ENCODE results near the gene EPS8.

GRCh38 chr12:15770021-15770420 is 19.2 kb downstream of the EPS8 start:
- TF ChIP-seq CTCF (IDR thresholded peaks at IDR 0.05) (no peak), POLR2AphosphoS5 (IDR thresholded peaks at IDR 0.05; ENCODE audit: insufficient read depth in 1 of 2, low read depth in 1 of 2) (no peak)

All from vagina (tissue), 2 donors.